GM03348 (cell line): Measurements from ENCODE around the gene FFAR1.

ENCODE experiments used
- DNase-seq: peaks from one replicate; pipeline ENCODE4 v3.0.0; 2012; ENCODE audit warnings: low spot score

FFAR1 gene

GRCh38 chr19:35392742-35393715, 45.3 kb downstream of the FFAR1 start:
- no peak for DNase-seq

DNA sequence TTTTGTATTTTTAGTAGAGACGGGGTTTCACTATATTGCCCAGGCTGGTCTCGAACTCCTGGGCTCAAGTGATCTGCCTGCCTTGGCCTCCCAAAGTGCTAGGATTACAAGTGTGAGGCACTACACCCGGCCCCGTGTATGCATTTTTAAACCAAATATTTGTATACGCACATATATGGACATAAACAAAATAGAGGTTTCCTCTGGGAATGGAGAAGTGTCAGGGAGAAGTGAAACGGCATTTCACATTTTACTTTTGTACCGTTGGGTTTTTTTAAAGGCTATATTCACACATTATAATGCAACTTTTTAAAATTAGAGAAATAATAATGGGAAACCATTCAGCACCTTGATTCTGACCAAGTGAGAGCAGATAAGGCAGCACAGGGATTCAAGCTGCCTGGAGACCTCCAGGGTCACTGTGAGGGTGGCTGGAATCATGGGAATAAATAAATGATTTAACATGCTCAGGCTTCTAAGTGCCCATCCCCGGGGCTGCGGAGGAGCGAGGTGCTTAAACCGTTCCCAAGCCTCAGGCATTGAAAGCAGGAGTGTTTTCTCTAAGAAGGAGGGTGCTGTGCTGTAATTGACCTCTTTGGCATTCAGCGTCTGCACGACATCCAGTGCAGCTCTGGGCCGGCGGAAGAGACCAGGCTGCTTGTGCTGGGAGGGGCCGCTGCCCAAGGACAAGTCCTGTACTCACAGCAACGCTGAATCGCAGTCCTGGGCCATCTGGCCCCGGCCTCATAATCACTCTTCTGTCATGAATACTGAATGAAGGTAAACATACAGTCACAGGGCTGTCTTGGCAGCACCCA, 47.9 kb downstream of the FFAR1 start:
- DNase-seq, result peak; percentile 20

DNA sequence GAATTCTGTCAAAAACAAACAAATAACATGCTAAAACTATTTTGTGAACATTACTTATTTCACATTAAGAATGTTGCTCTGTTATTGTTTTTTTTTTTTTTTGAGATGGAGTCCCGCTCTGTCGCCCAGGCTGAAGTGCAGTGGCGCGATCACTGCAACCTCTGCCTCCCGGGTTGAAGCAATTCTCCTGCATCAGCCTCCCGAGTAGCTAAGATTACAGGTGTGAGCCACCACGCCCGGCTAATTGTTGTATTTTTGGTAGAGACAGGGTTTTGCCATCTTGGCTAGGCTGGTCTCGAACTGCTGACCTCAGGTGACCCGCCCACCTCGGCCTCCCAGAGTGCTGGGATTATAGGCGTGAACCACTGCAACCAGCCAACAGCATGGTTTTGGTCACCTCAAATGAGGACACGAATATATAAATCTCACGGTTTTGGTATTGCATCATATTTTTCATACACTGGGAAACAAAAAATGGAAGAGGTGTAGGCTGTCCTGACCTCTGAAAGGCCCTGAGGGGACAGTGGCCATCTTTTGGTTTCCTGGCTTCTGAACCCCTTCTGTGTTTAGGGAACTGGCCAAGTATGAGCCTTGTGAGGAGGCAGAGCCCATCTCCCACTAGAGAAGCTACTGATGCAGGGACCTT, 48.7 kb downstream of the FFAR1 start:
- no peak for DNase-seq

- no peak for DNase-seq
These were observed 49.4 kb downstream of the FFAR1 start for GRCh38 chr19:35397064-35397463.
